GM21717 (cell line): ENCODE results near the gene NOVA1.

ENCODE experiments used
- ATAC-seq: cut with Tn5 transposase; IDR thresholded peaks from one replicate; pipeline ENCODE4 v1.9.1; 2021; ENCODE audit warnings: mild to moderate bottlenecking, moderate library complexity; ENCODE audit not compliant: unreplicated experiment

NOVA1 gene

DNA sequence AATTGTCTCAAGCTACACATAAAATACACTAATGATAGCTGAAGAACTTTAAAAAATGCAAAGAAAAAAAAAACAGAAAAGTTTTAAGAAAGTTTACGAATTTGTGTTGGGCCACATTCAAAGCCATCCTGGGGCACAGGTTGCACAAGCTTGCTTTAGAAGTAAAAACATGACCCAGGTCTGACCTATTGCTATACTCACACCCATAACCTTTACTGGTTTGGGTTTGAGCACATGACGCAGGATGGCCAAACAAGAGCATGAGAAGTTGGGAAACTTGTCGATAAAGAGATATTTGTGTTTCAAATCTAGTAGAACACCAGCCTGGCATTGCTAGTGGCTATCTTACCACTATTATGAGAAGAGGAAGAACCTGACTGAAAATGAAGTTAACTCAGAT lies 143.7 kb downstream of the NOVA1 start:
- no peak for ATAC-seq

DNA sequence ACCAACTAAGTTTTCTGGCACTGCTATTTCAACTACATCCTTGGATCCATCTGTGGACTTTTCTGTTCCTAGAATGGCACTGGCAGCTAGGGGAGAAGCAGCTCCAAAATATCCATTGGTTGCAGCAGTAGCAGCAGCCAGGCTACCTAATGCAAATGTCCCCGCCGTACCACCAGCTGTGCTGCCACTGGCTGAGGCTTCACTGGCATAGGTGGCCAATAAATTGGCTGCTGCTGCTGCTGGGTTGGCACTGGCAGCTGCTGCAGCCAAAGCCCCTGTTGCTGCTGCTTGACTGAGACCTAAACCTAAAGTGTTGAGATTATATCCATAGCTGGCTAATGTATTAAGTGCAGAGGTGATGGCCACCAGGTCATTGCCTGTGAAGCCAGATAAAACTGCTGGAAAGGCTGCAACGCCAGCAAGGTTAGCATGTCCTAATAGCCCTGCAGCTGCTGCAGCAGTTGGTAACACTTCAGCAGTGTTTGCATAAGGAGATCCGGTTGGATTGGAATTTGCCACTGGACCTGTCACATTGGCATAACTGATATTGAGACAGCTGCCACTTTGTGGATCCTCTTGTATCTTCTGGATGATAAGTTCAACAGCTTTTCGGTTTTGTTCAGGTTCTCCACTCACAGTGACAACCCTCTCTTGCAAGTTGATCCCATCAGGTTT lies 149.5 kb downstream of the NOVA1 start:
- no peak for ATAC-seq

GRCh38 chr14:26444822-26445221 lies 153.0 kb downstream of the NOVA1 start:
- no peak for ATAC-seq

DNA sequence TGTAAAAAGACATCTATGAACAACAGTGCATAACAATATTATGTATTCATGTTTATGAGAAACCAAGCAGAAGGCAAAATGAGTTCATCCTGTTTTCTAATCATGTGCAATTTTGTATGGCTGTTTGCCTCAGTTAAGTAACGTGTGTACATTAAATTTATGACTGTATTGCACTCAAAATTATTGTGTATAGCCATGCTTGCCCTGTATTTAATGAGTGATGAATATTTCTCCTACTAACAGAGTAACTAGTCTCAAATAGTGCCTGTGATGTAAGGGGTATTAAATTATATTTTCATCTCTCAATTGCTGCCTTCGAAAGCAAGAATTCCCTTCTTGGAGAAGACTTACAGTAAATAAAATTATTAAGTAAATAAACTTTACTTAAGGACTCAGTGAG lies 154.2 kb downstream of the NOVA1 start:
- ATAC-seq = no peak

DNA sequence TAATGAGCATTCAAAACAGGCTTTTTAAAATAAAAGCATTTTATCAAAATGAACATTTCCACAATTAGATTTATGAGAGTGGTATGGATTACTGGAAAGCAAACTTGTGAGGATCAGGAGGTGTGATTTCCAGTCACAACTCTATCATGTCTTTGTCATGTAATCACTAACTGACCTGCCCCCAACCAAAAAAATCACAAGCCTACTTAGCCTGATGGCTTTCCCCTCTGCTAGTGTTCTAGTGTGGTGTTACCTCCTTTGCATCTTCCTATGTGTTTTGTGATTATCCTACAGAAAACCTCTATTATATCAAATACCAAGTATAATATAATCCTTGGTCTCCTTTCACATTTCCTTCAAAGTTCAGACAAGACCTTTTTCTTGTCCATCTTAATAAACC lies 168.6 kb downstream of the NOVA1 start:
- no peak for ATAC-seq

DNA sequence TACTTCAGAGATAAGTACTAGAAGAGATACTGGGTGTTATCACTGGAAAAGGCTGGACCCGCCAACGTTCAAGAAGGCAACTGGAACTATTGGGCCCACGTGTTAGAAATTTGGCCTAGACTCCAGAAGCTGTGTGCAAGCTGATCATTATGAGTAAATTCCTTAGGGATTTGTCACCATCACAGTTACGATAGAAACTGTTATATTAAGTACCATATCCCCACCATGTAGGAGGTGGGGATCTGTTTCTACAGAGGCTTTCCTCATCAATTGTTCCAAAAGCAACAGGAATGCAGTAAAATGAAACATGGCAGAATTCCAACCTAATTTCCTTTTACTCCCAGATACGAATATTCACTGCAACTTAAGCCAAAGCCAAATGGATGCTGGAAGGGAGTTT lies 170.7 kb downstream of the NOVA1 start:
- no peak for ATAC-seq

GRCh38 chr14:26424537-26424936 lies 173.3 kb downstream of the NOVA1 start:
- no peak for ATAC-seq

DNA sequence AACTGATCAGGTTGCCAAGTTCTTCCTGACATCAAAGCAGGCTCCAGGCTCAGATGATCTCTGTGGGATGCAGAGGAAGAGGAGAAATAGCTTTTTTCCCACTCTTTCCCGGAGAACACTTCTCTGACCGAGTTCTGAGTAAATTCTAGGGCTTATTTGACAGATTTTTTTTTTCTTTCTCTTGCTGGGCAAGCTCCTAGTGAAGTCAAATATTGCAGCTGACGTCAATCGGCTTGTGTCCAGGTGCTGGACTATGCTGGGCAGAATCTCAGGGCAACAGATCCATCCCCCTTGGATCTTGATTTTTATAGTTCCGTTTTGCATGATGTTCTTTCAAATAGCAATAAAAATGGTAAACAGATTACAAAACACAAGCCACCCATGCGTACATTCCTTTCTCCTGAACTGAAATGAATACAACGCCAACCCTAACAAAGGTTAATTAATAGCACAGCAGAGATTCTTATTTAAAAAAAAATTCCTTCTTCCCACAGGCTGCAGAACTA lies 182.2 kb downstream of the NOVA1 start:
- no peak for ATAC-seq

GRCh38 chr14:26414926-26415325 lies 182.9 kb downstream of the NOVA1 start:
- ATAC-seq = no peak

- no peak for ATAC-seq
Observed at GRCh38 chr14:26414103-26414502, 183.7 kb downstream of the NOVA1 start.

DNA sequence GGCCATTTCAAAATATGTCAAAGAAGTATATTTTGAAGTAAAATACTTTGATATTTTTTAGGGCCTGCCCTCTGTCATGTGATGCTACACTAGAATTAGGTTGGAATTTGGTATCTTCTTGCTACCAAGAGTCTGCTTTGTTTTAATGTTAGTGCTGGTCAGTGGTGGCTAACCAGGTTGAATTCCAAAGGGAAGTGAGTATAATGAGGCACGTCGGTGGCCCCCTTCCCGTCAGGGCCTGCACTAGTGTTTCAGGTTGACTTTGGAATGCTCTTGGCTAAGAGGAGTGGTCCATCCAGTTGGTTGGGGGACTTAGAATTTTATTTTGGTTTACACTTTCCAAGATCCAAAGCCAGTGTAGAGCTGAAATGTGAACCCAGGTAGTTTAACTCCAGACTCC lies 185.4 kb downstream of the NOVA1 start:
- ATAC-seq = no peak

GRCh38 chr14:26410189-26410685 lies 187.6 kb downstream of the NOVA1 start:
- ATAC-seq = no peak

DNA sequence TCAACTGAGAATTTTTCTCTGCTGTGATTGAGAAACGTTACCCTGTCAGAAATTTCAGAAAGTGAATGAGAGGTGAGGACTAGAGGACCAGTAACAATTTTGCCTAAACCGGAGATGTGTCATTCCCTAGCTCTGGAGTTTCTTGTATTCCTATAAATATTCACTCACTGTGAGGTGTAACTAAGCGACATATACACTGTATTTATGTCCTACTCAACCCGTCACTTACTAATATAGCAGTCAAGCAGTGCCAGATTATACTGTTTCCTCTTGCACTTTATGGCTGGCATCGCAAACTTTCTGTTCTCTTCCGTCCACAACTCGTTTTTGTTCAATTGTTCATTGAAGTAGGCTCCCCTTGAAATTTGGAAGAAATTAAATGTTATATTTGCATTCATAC lies 192.9 kb downstream of the NOVA1 start:
- no peak for ATAC-seq

DNA sequence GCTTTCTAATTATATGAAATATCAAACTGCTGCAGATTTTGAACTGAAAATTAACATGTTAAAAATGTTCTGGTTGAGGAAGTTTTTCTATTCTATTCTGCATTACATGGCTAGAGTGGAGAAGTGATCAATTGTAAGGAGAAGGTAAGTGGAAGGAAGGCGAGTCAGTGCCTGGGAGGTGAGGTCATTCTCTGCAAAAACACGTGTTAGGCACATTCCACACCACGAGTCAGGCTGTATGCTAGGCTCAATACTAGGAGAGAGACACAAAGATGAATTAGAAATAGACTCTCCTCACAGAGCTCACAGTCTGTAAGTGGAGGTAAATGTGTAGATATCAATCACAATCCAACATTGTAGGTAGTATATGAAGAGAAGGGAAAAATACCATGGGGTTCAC lies 194.1 kb downstream of the NOVA1 start:
- ATAC-seq = no peak

GRCh38 chr14:26402126-26402525 lies 195.7 kb downstream of the NOVA1 start:
- ATAC-seq = no peak

GRCh38 chr14:26401179-26401968 lies 196.5 kb downstream of the NOVA1 start:
- no peak for ATAC-seq

GRCh38 chr14:26400373-26400772 lies 197.5 kb downstream of the NOVA1 start:
- no peak for ATAC-seq

DNA sequence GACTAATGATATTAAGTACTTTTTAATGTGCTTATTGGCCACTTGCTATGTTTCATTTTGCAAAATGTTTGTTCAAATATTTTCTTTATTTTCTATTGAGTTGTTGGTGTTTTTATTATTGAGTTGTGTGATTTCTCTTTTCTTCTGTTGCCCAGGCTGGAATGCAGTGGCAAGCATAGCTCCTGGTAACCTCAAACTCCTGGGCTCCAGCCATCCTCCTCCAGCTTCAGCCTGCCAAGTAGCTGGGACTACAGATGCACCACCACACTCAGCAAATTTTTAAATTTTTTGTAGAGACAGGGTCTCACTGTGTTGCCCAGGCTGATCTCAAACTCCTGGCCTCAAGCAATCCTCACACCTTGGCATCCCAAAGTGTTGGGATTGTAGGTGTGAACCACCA lies 199.2 kb downstream of the NOVA1 start:
- no peak for ATAC-seq
